OCI-LY3 (cell line): ENCODE measurements around the gene C1QTNF4.

Experiments
- CTCF ChIP-seq: fragments of 200-600, 300-600 bp; sonication (generic); IDR thresholded peaks from 2 replicates; pipeline ENCODE4 v1.5.1; 2014; ENCODE audit warnings: antibody characterized with exemption, low read length, low read depth
- EZH2phosphoT487 ChIP-seq: fragments of 200-600 bp; shearing (Covaris generic); IDR thresholded peaks from 2 replicates; pipeline ENCODE4 v1.6.1; 2018; ENCODE audit warnings: antibody characterized with exemption, mixed run types, low read depth

- TF ChIP-seq CTCF (no peak), EZH2phosphoT487 (no peak)
These were observed 28.7 kb downstream of the C1QTNF4 start, which contains the start of gene PTPMT1 for GRCh38 chr11:47565340-47566148.
